ENCODE results near the gene ITPRID1. TPM values are rescaled to one million over a fixed set of nuclear protein-coding genes. Genes with fewer than 3 reads are reported as not detected.

The ITPRID1 gene
- total RNA-seq, 1 experiment from 2014 or later: 1.2 TPM

- Histone ChIP-seq H2BK12ac (ENCODE audit: insufficient read length, low read depth, low read length) (no peak overlapping the region), H3K23ac (ENCODE audit: insufficient read length, low read depth, low read length) (no peak overlapping the region), H3K27ac (ENCODE audit: insufficient read length, low read depth, low read length) (no peak overlapping the region), H3K14ac (ENCODE audit: insufficient read depth, low read length) (no peak overlapping the region), H3K4ac (ENCODE audit: low read depth, low read length) (no peak overlapping the region), H3K79me1 (ENCODE audit: insufficient read depth, low read depth, low read length, poor library complexity, severe bottlenecking) (no peaks in the 10 kb centered on the region), H2BK15ac (ENCODE audit: low read depth, low read length) (no peak overlapping the region), H3T11ph (ENCODE audit: low read length) (no peak overlapping the region), H2BK20ac (ENCODE audit: low read depth, low read length, poor library complexity, severe bottlenecking) (no peak overlapping the region), H2BK120ac (ENCODE audit: low read depth, low read length, poor library complexity, severe bottlenecking) (no peak overlapping the region), H4K8ac (replicated peaks; ENCODE audit: insufficient read length, low read depth, low read length) (no peak overlapping the region), H3K4me2 (ENCODE audit: insufficient read depth, insufficient read length, low read length) (no peak overlapping the region), H3K56ac (ENCODE audit: insufficient read length, low read depth, low read length) (no peak overlapping the region), H4K5ac (ENCODE audit: insufficient read length, low read depth, low read length) (no peak overlapping the region), H2BK5ac (ENCODE audit: insufficient read length, low read length) (no peak overlapping the region), H3K23me2 (ENCODE audit: insufficient read length, low read depth, low read length, poor library complexity, severe bottlenecking) (no peaks in the 10 kb centered on the region), H4K20me1 (ENCODE audit: control insufficient read depth, insufficient read depth, insufficient read length) (no peaks in the 10 kb centered on the region), H2AK5ac (ENCODE audit: insufficient read length, low read length) (no peak overlapping the region), H3K9ac (ENCODE audit: extremely low read depth, insufficient read length, low read length) (no peak overlapping the region), H3K18ac (ENCODE audit: insufficient read length, low read depth, low read length) (no peak overlapping the region), H3K4me1 (ENCODE audit: insufficient read depth, low read length) (no peaks in the 10 kb centered on the region), H2AFZ (ENCODE audit: low read length) (no peak overlapping the region), H3K9me3 (ENCODE audit: control insufficient read depth, low read depth, low read length) (no peaks in the 10 kb centered on the region), H3K79me2 (ENCODE audit: insufficient read depth, low read length) (no peaks in the 10 kb centered on the region), H4K91ac (ENCODE audit: insufficient read length, low read depth, low read length) (no peak overlapping the region), H3K27me3 (ENCODE audit: insufficient read depth, low read length) (no peaks in the 10 kb centered on the region)
- H3K4me3 Mint-ChIP-seq: no peak overlapping the region
- no peaks in the 10 kb centered on the region for H3K36me3 Mint-ChIP-seq (ENCODE audit: insufficient read depth in 1 of 3, low read depth in 3 of 3)
- H3K27ac Mint-ChIP-seq: no peak overlapping the region
- H3K27me3 Mint-ChIP-seq (ENCODE audit: low read depth): no peaks in the 10 kb centered on the region
- WGBS (ENCODE audit: extremely low coverage, insufficient read length, low lambda C conversion rate): no CpG with 5 or more reads among the region's 1 CpG
- DNase-seq: no peak
- peaks cover 7 to 8% of the 10 kb centered on the region in 2 experiments for H3K4me1 Mint-ChIP-seq
- no peak for TF ChIP-seq CTCF (conservative IDR thresholded peaks at IDR 0.05)
- no peaks in the 10 kb centered on the region for H3K9me3 Mint-ChIP-seq
These were observed 119.6 kb downstream of the ITPRID1 start for GRCh38 chr7:31633467-31633866.
